ENCODE measurements around the gene CIAO2A. TPM values are rescaled to one million over a fixed set of nuclear protein-coding genes. Genes with fewer than 3 reads are reported as not detected.

Gene CIAO2A
- total RNA-seq, 2 donors from 2014 or later = 43.6 to 73.7 TPM

- Histone ChIP-seq H3K27me3 (no peaks in the 10 kb centered on the region), H3K36me3 (peaks cover 77% of the 10 kb centered on the region), H3K9me3 (no peaks in the 10 kb centered on the region), H3K4me3 (no peak overlapping the region), H3K4me1 (peaks cover 0 to 33% of the 10 kb centered on the region in 2 donors), H3K27ac (no peak overlapping the region)
- no peak for TF ChIP-seq CTCF (IDR thresholded peaks at IDR 0.05)
- DNase-seq (ENCODE audit: low spot score) = no peak
Observed at GRCh38 chr15:64136347-64136746, 42.7 kb upstream of the CIAO2A start.

GRCh38 chr15:64134345-64134829 lies 40.7 kb upstream of the CIAO2A start:
- TF ChIP-seq CTCF (IDR thresholded peaks at IDR 0.05) = no peak
- DNase-seq (ENCODE audit: low spot score) = no peak
- peak overlapping the region; percentile 7 to 32 for H3K27ac ChIP-seq

GRCh38 chr15:64133623-64134344 lies 40.1 kb upstream of the CIAO2A start:
- H3K9me3 ChIP-seq = no peaks in the 10 kb centered on the region
- H3K36me3 ChIP-seq = peaks cover 94% of the 10 kb centered on the region
- no peak overlapping the region for H3K4me3 ChIP-seq
- peaks cover 0 to 34% of the 10 kb centered on the region in 2 donors for H3K4me1 ChIP-seq
- DNase-seq (ENCODE audit: low spot score) = no peak
- peak overlapping the region; percentile 7 to 32 for H3K27ac ChIP-seq
- TF ChIP-seq CTCF (IDR thresholded peaks at IDR 0.05) = no peak
- H3K27me3 ChIP-seq = no peaks in the 10 kb centered on the region

More at GRCh38 chr15:64134345-64134829, 40.7 kb upstream of the CIAO2A start:
- H3K27me3 ChIP-seq = no peaks in the 10 kb centered on the region
- no peaks in the 10 kb centered on the region for H3K9me3 ChIP-seq
- H3K4me3 ChIP-seq = no peak overlapping the region
- peaks cover 0 to 34% of the 10 kb centered on the region in 2 donors for H3K4me1 ChIP-seq
- H3K36me3 ChIP-seq = peaks cover 89% of the 10 kb centered on the region

- DNase-seq (ENCODE audit: low spot score) = no peak
Observed at GRCh38 chr15:64132217-64132616, 38.6 kb upstream of the CIAO2A start.

GRCh38 chr15:64131547-64131946 lies 37.9 kb upstream of the CIAO2A start:
- peaks cover 92% of the 10 kb centered on the region for H3K36me3 ChIP-seq

More at GRCh38 chr15:64132217-64132616, 38.6 kb upstream of the CIAO2A start:
- peaks cover 92% of the 10 kb centered on the region for H3K36me3 ChIP-seq
- no peaks in the 10 kb centered on the region for H3K27me3 ChIP-seq
- TF ChIP-seq CTCF (IDR thresholded peaks at IDR 0.05) = no peak
- no peaks in the 10 kb centered on the region for H3K9me3 ChIP-seq
- H3K27ac ChIP-seq = peak overlapping the region; percentile 18 to 23
- H3K4me3 ChIP-seq = no peak overlapping the region
- peaks cover 0 to 30% of the 10 kb centered on the region in 2 donors for H3K4me1 ChIP-seq

More at GRCh38 chr15:64131547-64131946, 37.9 kb upstream of the CIAO2A start:
- DNase-seq (ENCODE audit: low spot score) = no peak
- H3K9me3 ChIP-seq = no peaks in the 10 kb centered on the region
- peaks cover 0 to 27% of the 10 kb centered on the region in 2 donors for H3K4me1 ChIP-seq
- no peak overlapping the region for H3K4me3 ChIP-seq
- no peak overlapping the region for H3K27ac ChIP-seq
- no peak for TF ChIP-seq CTCF (IDR thresholded peaks at IDR 0.05)
- H3K27me3 ChIP-seq = no peaks in the 10 kb centered on the region

All from right atrium auricular region (tissue), 2 donors.